HG03095 (cell line): Measurements from ENCODE around the gene KEL.

Source experiments
- ATAC-seq: cut with Tn5 transposase; IDR thresholded peaks from one replicate; pipeline ENCODE4 v1.9.1; 2021; ENCODE audit warnings: moderate library complexity; ENCODE audit not compliant: unreplicated experiment

KEL gene

DNA sequence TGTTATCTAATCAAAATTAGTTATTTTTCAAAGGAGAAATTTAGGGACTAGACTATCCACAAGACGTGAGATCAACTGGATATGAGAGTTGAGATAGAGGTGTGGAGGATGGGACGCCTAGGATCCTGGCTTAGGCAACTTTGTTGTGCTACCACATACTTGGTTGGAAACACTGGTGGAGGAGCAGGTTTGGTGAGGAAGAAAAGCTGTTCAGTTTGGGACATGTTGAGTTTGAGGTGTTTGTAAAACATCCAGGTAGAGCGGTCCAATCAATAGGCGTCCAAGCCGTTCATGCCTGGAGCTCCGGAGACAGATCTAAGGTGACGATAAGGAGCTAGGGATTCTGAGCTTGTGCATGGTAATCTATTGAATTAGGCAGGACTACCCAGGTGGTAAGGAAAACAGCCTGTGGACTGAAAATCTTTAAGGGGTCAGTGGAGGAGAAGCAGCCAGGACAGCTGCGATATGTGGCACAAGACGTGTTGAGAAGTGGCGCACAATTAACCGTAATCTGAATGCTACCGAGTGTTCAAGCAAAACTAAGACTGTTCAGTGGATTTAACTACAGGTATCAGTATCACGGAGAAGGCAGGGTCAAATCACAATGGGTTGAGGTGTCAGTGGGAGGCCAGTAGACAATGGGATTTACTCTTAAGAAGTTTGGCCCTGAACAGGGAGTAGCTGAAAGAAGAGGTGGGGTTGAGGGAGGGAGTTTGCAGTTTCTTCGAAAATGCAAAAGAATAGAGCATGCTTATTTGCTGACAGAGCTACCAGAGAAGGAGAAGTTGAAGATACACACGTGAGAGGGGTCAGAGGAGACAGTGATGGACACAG lies 60.5 kb downstream of the KEL start:
- no peak for ATAC-seq

DNA sequence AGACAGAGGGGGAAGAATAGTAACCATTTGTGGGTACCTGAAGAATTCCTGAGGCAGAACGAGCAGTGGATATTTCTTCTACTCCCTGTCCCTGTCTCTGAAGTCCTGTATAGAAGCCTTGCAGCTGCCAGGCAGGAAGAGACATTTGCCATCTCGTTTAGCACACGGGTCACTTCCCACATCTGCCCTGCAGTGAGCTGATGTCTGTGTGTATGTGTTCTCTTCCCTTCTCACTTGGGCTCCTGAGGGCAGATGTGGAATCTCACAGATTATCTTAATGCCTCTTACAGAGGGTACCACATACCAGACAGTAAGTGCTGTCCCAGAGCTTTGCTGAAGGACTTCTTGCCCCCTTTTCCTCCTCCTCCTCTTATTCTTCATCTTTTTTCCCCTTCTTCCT lies 62.5 kb downstream of the KEL start:
- no peak for ATAC-seq

DNA sequence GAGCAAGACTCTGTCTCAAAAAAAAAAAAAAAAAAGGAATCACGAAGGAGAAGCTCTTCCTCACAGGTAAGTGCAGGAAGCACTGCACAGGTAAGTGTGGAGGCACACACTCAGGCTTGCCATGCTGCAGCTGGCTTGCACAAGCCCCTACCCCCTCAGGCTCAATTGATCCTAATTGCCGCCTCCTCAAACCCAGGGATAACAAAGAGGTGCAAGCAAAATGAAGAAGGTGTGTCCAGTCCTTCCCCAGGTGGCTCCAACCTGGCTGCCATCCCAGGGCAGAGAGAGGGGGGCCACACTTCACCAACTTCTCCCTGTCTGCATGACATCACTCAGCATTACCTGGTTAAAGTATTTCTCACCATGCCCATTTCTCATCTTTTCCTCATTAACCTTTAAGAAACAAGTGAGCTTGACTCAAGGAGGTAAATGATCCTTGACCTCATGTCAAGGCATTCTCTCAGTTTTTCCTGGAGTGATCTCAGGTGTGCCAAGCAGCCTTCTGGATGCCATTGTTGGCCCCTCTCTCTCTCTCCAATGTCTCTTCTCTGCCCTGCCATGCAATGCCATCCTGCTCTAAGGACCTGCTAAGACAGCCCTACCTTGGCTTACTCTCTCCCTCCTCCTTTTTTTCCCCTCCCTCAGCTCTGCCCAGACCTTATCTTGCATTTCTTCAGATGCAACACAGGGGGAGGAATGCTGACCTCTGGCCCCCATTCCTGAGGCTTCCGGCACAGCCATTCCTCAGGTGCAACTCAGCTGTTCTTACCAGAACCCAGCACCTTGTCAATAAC lies 63.6 kb downstream of the KEL start:
- no peak for ATAC-seq

DNA sequence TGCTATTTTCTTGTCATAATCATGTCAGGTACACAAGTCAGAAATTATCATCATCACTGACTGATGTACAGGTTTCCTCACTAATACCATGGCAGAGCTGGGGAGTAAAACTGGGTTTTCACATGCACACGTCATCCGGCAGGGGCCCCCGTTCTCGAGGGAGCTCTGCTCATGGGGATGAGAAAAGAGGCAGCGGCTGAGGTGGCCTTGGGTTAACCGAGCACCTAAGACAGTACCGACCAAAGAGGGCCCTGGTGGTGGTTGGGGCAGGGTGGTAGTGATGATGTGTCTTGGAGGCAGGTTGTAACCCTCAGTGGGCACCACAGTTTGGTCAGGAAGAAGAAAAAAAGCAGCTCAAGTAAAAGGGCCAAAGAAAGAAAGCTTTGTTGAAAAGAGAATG lies 64.5 kb downstream of the KEL start:
- ATAC-seq: no peak

DNA sequence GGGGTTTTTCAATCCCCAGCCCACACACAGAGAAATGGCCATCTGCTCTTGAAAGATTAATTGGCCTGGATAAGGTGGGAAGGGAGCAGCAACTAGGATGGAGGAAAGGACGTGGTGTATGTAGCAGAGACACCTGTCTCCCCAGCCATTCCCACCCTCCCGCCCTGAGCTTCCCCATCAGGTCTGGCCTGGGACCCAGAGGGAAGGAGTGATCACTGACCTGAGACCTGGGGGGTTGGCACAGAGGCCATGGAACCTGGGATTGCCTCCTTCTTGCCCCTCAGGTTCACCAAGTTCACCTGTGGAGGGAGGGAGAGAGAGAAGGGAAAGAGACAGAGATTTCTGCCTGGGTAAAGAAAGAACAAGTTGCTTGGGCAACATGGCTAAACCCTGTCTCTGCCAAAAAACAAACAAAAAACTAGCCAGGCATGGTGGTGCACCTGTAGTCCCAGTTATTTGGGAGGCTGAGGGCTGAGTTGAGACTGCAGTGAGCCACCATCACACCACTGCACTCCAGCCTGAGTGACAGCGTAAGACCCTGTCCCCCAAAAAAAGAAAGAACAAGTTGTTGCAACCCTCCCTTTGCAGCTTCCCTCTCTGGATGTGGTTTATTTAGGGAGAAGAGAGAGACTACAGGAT lies 65.3 kb downstream of the KEL start:
- ATAC-seq: no peak

DNA sequence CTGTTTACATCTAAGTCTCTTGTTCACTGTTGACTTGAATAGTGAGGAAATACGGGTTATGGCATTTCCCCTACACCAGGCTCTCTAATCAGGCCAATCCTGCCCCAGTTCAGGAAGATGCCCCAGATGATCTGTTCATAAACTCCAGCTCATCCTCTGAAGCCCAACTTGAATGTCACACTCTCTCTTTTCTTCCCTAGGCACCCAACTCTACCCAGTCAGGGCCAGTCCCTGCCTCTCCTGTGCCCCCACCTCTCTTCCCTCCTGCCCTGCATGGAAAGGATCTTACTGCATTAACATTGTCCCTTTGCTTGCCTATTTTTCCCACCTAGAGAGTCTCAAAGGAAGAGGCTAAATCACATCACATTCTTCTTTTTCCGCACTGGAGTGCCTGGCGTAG lies 66.0 kb downstream of the KEL start:
- ATAC-seq: no peak

DNA sequence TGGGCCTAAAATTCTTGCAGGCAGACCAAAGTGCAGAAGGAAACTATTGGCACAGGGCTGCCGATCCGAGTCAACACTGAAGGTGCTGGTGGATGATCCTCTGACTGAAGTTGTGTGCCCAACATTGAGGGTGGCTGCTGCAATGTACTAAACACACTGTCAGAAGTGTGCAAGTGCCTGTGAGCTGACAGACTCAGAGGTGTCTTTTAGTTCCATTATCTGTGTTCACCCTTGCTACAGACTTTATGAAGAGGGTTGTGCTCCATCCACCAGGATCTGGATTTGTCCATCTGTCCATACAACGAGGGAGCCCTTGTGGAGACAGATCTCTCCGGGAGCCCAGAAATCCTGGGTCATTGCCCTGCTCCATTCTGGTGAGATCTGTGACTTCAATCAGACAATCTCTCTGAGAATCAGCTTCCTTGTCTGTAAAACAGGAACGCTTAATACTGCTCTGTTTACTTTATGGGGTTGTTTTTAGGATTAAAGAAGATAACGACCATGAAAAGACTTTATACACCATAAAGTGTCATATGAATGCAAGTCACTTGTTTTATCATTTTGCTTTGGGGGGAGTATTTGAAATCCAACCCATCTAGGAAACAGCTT lies 67.1 kb downstream of the KEL start:
- no peak for ATAC-seq

DNA sequence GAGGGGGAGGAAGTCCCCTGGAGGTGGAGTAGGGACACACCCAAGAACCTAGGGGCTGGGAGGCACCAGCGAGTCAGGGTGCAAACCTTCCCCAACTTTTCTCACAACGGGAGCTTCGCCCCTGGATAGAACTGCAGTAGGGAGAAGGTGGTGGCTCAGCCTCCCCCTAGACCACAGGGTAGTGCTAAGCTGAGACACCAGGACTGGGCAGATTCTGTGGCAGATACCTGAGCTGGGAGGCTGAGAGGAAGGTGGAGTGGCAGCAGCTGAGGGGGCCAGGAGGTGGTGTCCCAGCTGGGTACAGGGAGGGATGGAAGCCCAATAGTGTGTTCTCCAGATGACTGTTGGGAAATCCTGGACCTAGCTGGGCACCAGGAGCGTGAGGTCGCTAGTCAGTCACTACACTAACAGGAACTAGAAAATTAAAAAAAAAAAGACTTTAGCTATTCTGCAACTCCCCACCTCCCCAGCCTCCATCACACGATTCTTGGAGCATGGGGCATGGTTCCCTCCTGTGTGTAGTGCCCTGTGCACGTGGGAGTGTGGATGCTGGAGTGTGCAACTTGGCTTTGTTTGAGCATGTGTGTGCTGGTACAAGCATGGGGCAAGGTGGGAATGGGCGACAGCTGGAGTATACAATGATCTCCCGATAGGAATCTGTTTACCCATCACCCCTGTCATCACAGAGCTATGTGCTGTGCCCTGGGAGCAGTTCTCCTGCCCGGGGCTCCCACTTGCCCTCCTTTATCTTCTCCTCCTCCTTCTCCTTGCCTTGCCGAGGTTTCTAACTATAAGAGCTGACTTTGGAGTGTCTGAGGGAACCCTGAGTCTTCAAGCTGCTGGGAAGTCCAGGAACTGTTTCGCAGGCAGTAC lies 67.8 kb downstream of the KEL start:
- ATAC-seq: no peak

DNA sequence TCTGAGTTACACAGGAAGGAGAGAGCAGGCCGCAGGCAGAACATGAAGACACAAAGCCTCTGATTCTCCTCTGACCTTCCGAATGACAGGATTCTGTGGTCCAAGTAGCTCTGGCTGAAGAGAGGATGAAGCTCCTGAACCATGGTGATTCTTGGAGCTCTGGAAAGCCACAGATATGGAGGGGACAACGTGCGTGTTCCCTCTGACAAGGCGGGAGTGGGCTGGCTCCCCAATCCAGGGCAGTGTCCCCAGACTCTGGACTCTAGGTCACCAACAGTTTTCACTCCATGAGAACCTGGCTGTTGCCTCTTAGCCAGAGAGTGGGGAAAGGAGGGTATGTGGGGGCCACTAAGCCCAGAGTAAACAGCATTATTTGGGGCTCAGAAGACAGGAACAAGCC lies 69.2 kb downstream of the KEL start:
- ATAC-seq: no peak

DNA sequence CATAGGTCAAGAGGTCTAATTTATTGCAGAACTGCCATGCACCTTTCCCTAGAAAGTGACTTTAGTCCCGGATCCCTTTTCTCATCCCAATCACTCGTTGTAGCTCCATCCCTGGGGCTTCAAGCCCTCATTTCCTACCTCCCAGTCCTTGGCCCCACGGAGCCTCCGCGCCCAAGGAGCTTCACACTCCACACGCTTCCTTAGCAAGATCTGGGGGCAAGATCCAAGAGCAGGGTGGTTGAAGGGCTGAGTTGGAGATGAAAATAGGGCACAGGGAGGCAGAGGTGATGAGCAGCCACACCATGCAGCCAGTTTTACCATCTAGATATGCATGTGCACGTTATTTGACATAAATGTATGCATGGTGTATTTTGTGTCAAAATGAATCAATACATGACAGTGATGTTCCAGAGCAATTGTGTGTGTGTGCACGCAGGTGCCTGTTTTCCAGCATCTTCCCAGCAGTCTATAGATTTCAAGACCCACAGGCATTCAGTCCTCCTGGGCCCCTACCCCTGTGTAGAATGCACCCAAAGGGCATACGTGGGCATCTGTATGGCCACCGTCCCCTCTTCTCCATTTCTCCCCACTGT lies 70.6 kb downstream of the KEL start:
- ATAC-seq: no peak
